A549 treated with Hydrocortisone at 1 μM for 4 hours (cell line): Measurements from ENCODE around the gene SERPINF2. TPM values are rescaled to one million over a fixed set of nuclear protein-coding genes. Genes with fewer than 3 reads are reported as not detected.

ENCODE experiments used
- total RNA-seq: library from RNA; stranded (reverse); fragments of 200-300 nt; extraction: Qiagen RNA extraction; gene quantifications from 5 replicates; pipeline ENCODE4 v1.2.3, GENCODE V29; 2022

Gene SERPINF2
- 2.9 to 3.8 TPM (median 3.2 TPM) in 5 replicates for total RNA-seq

DNA sequence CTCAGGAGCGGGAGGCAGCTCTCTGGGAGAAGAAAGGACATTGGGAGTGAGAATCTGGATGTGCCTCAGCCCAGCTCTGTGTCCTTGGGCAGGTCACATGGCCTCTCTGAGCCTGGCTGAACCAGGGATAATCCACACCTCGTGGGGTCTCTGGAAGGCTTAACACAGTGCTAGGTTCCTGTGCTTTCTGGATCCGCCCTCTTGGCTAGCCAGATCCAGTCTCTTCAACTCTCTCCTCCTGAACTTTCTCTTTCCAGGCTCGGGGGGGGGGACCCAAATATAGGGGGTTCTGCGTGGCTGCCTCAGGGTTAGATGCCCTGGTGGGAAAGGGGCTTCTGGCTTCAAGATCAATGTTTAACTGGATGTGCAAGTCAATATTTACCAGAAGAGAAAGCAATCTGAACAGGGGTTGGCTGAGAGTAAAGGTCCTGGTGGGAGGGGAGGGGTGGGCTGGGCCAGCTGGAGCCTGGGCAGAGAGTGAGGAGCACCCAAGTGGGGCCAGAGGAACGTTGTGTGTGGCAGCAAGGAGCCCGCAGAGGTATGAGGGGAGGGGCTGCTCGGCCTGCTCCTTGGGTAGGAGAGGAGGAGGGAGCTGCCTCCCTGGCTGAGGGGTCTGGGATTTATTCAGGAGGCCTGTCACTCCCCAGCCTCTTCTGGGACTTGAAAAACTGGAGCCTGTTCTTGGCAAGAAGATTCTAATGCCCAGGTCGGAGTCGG is at the start of gene SERPINF2:
TSS of gene SERPINF2 (plus strand) at position 501 of the 717 bp plus-strand sequence. CDS start 2,125 bp downstream, outside the sequence.

DNA sequence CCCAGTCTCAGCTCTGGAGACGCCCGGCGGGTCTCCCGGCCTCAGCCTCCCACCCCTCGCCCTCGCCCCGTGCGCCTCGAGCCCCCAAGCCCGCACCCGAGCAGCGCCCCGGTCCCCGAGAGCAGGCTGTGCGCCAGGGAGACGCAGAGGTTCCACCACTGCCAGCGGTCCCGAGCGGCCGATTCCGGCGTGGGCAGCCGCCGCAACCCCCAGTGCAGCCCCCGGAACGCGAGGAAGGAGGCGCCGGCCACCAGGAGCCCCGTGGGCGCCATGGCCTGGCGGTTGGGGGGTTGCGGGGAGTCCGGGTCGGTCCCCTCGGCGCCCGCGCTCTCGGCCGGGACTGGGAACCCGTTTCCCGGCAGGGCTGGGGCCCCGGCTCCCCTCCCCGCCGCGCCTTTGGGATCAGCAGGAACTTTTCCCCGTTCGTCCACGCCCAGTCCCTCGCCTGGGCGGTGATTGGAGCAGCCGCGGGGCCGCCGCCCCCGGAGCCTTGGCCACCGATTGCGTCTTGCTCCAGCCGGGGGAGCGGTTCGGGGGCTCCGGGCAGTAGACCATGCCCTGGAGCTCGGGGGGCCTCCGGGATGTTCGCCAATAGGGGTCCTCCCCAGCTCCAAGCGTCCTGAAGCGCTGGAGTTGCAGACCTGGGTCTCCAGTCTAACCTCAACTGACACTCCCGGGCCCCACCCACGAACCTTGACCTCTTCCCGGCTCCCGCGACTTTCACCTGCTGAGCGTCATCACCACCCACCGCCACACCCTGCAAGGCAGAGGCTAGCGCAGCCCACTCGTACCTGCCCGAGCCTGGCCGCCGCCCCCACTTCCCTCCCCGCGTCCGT is 32.5 kb upstream of the SERPINF2 start, which contains the start of gene TLCD2:
TSS of gene TLCD2 (minus strand) at position 407 of the 836 bp plus-strand sequence. CDS start at position 272, 135 bp downstream.

DNA sequence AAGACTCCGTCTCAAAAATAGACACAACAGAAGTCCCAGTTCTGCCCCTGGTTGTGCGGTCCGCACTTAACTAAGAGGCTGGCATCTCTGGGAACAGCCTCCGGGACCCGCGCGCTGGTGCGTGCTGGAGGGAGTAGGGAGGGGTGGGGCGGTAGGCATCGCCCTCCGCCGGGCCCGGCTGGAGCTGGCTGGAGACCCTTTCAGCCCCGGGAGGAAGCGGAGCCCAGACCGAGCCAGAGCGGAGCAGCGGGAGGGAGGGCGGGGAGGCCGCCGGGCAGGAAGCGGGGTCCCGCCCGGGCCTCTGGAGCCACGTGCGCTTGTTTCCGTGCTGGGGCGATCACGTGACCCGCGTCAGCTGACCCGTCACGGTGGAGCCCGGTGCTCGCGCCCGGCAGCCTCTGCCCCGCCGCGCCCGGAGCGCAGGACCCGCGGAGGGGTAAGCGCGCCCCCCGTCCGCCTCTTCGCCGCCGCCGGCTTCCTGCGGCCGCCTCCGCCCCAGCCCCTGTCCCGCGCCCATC is 18.3 kb upstream of the SERPINF2 start, which contains the start of gene WDR81:
TSS of gene WDR81 (plus strand) at position 354 of the 518 bp plus-strand sequence. CDS start 256 bp downstream, outside the sequence.

Other genes starting within 250 kb of the SERPINF2 start
- 24.1 to 26.5 TPM (median 25.8 TPM) in 5 replicates for gene INPP5K, start 226.3 kb upstream of the SERPINF2 start, total RNA-seq
- gene PITPNA, start 180.1 kb upstream of the SERPINF2 start, total RNA-seq, result 63.5 to 70.5 TPM (median 66.9 TPM) in 5 replicates
- gene SLC43A2, start 114.0 kb upstream of the SERPINF2 start, total RNA-seq, result 4.9 to 6.2 TPM (median 5.9 TPM) in 5 replicates
- gene SCARF1, start 97.1 kb upstream of the SERPINF2 start, total RNA-seq, result 0.18 to 0.38 TPM (median 0.21 TPM) in 5 replicates
- gene RILP, start 93.0 kb upstream of the SERPINF2 start, total RNA-seq, result 11.5 to 19.8 TPM (median 16.9 TPM) in 5 replicates
- gene PRPF8, start 58.0 kb upstream of the SERPINF2 start, total RNA-seq, result 246 to 278 TPM (median 255 TPM) in 5 replicates
- 1.3 to 1.9 TPM (median 1.6 TPM) in 5 replicates for gene TLCD2, start 32.5 kb upstream of the SERPINF2 start, total RNA-seq
- gene WDR81, start 18.2 kb upstream of the SERPINF2 start, total RNA-seq, result 26.4 to 32.9 TPM (median 28.7 TPM) in 5 replicates
- 1.8 to 3.8 TPM (median 2.2 TPM) in 5 replicates for gene SERPINF1, start 19.2 kb downstream of the SERPINF2 start, total RNA-seq
- 8.5 to 10.2 TPM (median 9.1 TPM) in 5 replicates for gene SMYD4, start 87.0 kb downstream of the SERPINF2 start, total RNA-seq
- gene RPA1, start 87.1 kb downstream of the SERPINF2 start, total RNA-seq, result 68.4 to 79.3 TPM (median 75.0 TPM) in 5 replicates